ENCODE measurements around the gene SLC9A9.

DNA sequence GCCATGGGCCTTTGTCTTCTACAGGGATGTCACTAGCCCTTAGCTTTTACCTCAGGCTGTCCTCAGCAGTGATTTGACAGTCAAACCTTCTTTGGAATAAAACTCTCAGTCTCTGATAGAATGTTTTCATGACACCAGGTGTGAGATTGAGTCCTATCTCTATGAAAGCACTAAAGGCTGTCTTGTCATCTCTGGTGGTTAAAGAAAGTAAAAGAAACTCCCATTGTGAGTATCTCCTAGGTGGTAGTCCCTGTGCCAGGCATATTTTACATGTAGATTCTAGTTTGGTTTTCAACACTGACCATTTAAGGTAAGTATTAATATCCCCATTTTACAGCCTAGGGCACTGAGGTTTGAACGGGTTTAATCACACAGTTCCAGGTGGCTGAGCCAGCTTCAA is 368.5 kb downstream of the SLC9A9 start:
- TF ChIP-seq, protein P1, sequence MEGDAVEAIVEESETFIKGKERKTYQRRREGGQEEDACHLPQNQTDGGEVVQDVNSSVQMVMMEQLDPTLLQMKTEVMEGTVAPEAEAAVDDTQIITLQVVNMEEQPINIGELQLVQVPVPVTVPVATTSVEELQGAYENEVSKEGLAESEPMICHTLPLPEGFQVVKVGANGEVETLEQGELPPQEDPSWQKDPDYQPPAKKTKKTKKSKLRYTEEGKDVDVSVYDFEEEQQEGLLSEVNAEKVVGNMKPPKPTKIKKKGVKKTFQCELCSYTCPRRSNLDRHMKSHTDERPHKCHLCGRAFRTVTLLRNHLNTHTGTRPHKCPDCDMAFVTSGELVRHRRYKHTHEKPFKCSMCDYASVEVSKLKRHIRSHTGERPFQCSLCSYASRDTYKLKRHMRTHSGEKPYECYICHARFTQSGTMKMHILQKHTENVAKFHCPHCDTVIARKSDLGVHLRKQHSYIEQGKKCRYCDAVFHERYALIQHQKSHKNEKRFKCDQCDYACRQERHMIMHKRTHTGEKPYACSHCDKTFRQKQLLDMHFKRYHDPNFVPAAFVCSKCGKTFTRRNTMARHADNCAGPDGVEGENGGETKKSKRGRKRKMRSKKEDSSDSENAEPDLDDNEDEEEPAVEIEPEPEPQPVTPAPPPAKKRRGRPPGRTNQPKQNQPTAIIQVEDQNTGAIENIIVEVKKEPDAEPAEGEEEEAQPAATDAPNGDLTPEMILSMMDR (IDR thresholded peaks at IDR 0.05; ENCODE audit: low read depth, low read length) = no peak
- TF ChIP-seq EZH2phosphoT487 (IDR thresholded peaks at IDR 0.05; ENCODE audit: low read depth) = no peak
